HFFc6 (cell line): Measurements from ENCODE around the gene KAT5. TPM values are rescaled to one million over a fixed set of nuclear protein-coding genes. Genes with fewer than 3 reads are reported as not detected.
"Not testable (repeated sequence)": the region's sequence is repeated elsewhere in the genome, so short reads cannot be mapped to it uniquely, and the experiment has no call there.

Experiments
- DNase-seq: peaks from one replicate; pipeline ENCODE4 v3.0.0-alpha.2; 2018
- H3K27ac Mint-ChIP-seq: 2 replicates; pipeline ENCODE4 v1.8.0; 2020; ENCODE audit warnings: mild to moderate bottlenecking, mixed read lengths
- H3K27me3 Mint-ChIP-seq: 2 replicates; pipeline ENCODE4 v1.8.0; 2021; ENCODE audit warnings: mild to moderate bottlenecking, moderate library complexity, mixed read lengths; ENCODE audit not compliant: insufficient read depth
- H3K36me3 Mint-ChIP-seq: 2 replicates; pipeline ENCODE4 v1.8.0; 2021; ENCODE audit warnings: low read depth, mixed read lengths
- H3K4me1 Mint-ChIP-seq: 2 replicates; pipeline ENCODE4 v1.8.0; 2020; ENCODE audit warnings: low read depth, mixed read lengths
- H3K4me3 Mint-ChIP-seq: 2 replicates; pipeline ENCODE4 v1.8.0; 2020; ENCODE audit warnings: mild to moderate bottlenecking, moderate library complexity, mixed read lengths
- H3K9me3 Mint-ChIP-seq: 2 replicates; pipeline ENCODE4 v1.8.0; 2020; ENCODE audit warnings: mild to moderate bottlenecking, mixed read lengths
- CTCF ChIP-seq: fragments of 200-600 bp; sonication (generic); IDR thresholded peaks from 2 replicates; pipeline ENCODE4 v1.5.0; 2021; ENCODE audit warnings: antibody characterized with exemption, mild to moderate bottlenecking
- total RNA-seq, 6 experiments: library from RNA; stranded (reverse); fragmentation: NEBNext Ultra II Directional; extraction: Animal tissue kit (Norgen Biotek cat#: 25700); gene quantifications; 2 replicates in 1 of 6; 3 replicates in 5 of 6; pipeline ENCODE4 v1.2.3, GENCODE V29; 2021

The KAT5 gene
- total RNA-seq, 6 experiments from 2014 or later, result 36.5 to 42.6 (median 38.9) TPM

GRCh38 chr11:65701686-65702085 lies 10.4 kb upstream of the KAT5 start:
- Mint-ChIP-seq H3K4me3 (no peak overlapping the region), H3K36me3 (no peaks in the 10 kb centered on the region), H3K27ac (no peak overlapping the region), H3K9me3 (no peaks in the 10 kb centered on the region), H3K27me3 (peaks cover 33% of the 10 kb centered on the region), H3K4me1 (no peaks in the 10 kb centered on the region)
- TF ChIP-seq CTCF, result no peak
- DNase-seq, result no peak

GRCh38 chr11:65703846-65704245 lies 8.2 kb upstream of the KAT5 start:
- Mint-ChIP-seq H3K36me3 (no peaks in the 10 kb centered on the region), H3K27me3 (peaks cover 27% of the 10 kb centered on the region), H3K4me1 (no peaks in the 10 kb centered on the region), H3K27ac (no peak overlapping the region), H3K9me3 (no peaks in the 10 kb centered on the region), H3K4me3 (no peak overlapping the region)
- no peak for TF ChIP-seq CTCF
- DNase-seq, result no peak

GRCh38 chr11:65706303-65706763 lies 5.7 kb upstream of the KAT5 start:
- Mint-ChIP-seq H3K4me1 (peaks cover 11% of the 10 kb centered on the region), H3K27me3 (peaks cover 16% of the 10 kb centered on the region)
- not testable (repeated sequence) for H3K9me3 Mint-ChIP-seq, H3K36me3 Mint-ChIP-seq, H3K4me3 Mint-ChIP-seq, H3K27ac Mint-ChIP-seq
- TF ChIP-seq CTCF, result peak; percentile 83
- DNase-seq, result peak; percentile 61

- H3K9me3 Mint-ChIP-seq, H3K36me3 Mint-ChIP-seq, DNase-seq, H3K4me3 Mint-ChIP-seq, H3K27ac Mint-ChIP-seq: not testable (repeated sequence)
- H3K4me1 Mint-ChIP-seq, result peaks cover 11% of the 10 kb centered on the region
- H3K27me3 Mint-ChIP-seq, result peaks cover 12% of the 10 kb centered on the region
These were observed 5.0 kb upstream of the KAT5 start for GRCh38 chr11:65707002-65707401.

GRCh38 chr11:65708451-65708850 lies 3.6 kb upstream of the KAT5 start:
- Mint-ChIP-seq H3K27me3 (peaks cover 6% of the 10 kb centered on the region), H3K27ac (no peak overlapping the region), H3K4me1 (peaks cover 19% of the 10 kb centered on the region), H3K36me3 (peaks cover under 1% of the 10 kb centered on the region; the same call in 1 of the 2 replicates), H3K4me3 (no peak overlapping the region), H3K9me3 (no peaks in the 10 kb centered on the region)
- TF ChIP-seq CTCF, result no peak
- DNase-seq, result no peak

GRCh38 chr11:65709661-65710060 lies 2.4 kb upstream of the KAT5 start:
- no peak for TF ChIP-seq CTCF
- no peak for DNase-seq
- H3K4me3 Mint-ChIP-seq, result no peak overlapping the region
- no peaks in the 10 kb centered on the region for H3K9me3 Mint-ChIP-seq
- peaks cover 10% of the 10 kb centered on the region for H3K36me3 Mint-ChIP-seq
- peaks cover 25% of the 10 kb centered on the region for H3K4me1 Mint-ChIP-seq
- no peak overlapping the region for H3K27ac Mint-ChIP-seq
- H3K27me3 Mint-ChIP-seq, result peaks cover 6% of the 10 kb centered on the region; the same call in 1 of the 2 replicates
